ENCODE results near the gene OR2L5. TPM values are rescaled to one million over a fixed set of nuclear protein-coding genes. Genes with fewer than 3 reads are reported as not detected.

Gene OR2L5
- total RNA-seq, 1 experiment from 2014 or later, result not detected

GRCh38 chr1:248000169-248000568 lies 13.3 kb upstream of the OR2L5 start:
- no TSS peak for BruUV-seq (replicated peaks)
- Histone ChIP-seq H3K4me3 (ENCODE audit: low read depth in 2 of 2, low read length in 2 of 2) (no peak overlapping the region), H3K9me3 (ENCODE audit: control insufficient read depth, insufficient read depth, low read depth, low read length) (no peaks in the 10 kb centered on the region; the same call in 1 of the 2 replicates), H3K4me1 (ENCODE audit: control insufficient read depth, insufficient read depth, low read length) (no peaks in the 10 kb centered on the region), H3K36me3 (ENCODE audit: control insufficient read depth, insufficient read depth, low read length) (no peaks in the 10 kb centered on the region), H3K27me3 (ENCODE audit: control insufficient read depth, insufficient read depth, low read length) (no peaks in the 10 kb centered on the region), H3K27ac (ENCODE audit: low read length) (no peak overlapping the region)
- POLR2A ChIA-PET, result no interaction called here
- no peak for TF ChIP-seq TCF7L2 (IDR thresholded peaks at IDR 0.05; ENCODE audit: low read depth, low read length)
- TF ChIP-seq SIN3A (IDR thresholded peaks at IDR 0.05; ENCODE audit: borderline replicate concordance, insufficient read depth, low read depth, low read length), result no peak
- no peak for TF ChIP-seq POLR2AphosphoS5 (IDR thresholded peaks at IDR 0.05; ENCODE audit: low read depth, low read length)
- no peak for ATAC-seq
- in situ Hi-C loops (cut with HindIII; ENCODE audit: low pct_unique_long_range_greater_than_20kb, low sequenced_read_pairs) (no loop called here), intact Hi-C loops (cut with micrococcal nuclease; ENCODE audit: unreplicated experiment) (no loop called here)
- no peak for DNase-seq (ENCODE audit: low read depth, low spot score)
- CTCF ChIA-PET, result no interaction called here

GRCh38 chr1:248007778-248008177 lies 5.7 kb upstream of the OR2L5 start:
- Histone ChIP-seq H3K27me3 (ENCODE audit: control insufficient read depth, insufficient read depth, low read length) (no peaks in the 10 kb centered on the region), H3K27ac (ENCODE audit: low read length) (no peak overlapping the region), H3K36me3 (ENCODE audit: control insufficient read depth, insufficient read depth, low read length) (no peaks in the 10 kb centered on the region), H3K9me3 (ENCODE audit: control insufficient read depth, insufficient read depth, low read depth, low read length) (no peaks in the 10 kb centered on the region), H3K4me3 (ENCODE audit: low read depth in 2 of 2, low read length in 2 of 2) (no peak overlapping the region), H3K4me1 (ENCODE audit: control insufficient read depth, insufficient read depth, low read length) (no peaks in the 10 kb centered on the region)
- BruUV-seq (replicated peaks), result no TSS peak
- ATAC-seq (no peak), DNase-seq (ENCODE audit: low read depth, low spot score) (no peak)
- ChIA-PET POLR2A (no interaction called here), CTCF (no interaction called here)
- TF ChIP-seq CTCF (IDR thresholded peaks at IDR 0.05) (no peak), POLR2AphosphoS5 (IDR thresholded peaks at IDR 0.05; ENCODE audit: low read depth, low read length) (no peak), SIN3A (IDR thresholded peaks at IDR 0.05; ENCODE audit: borderline replicate concordance, insufficient read depth, low read depth, low read length) (no peak)
- intact Hi-C loops (cut with micrococcal nuclease; ENCODE audit: unreplicated experiment), result no loop called here
- in situ Hi-C loops (cut with HindIII; ENCODE audit: low pct_unique_long_range_greater_than_20kb, low sequenced_read_pairs), result no loop called here

GRCh38 chr1:248009681-248010080 lies 3.8 kb upstream of the OR2L5 start:
- no peak for TF ChIP-seq REST (IDR thresholded peaks at IDR 0.05; ENCODE audit: insufficient read depth in 1 of 2, low read depth in 2 of 2, low read length in 1 of 2)
- no peak for TF ChIP-seq SIN3A (IDR thresholded peaks at IDR 0.05; ENCODE audit: borderline replicate concordance, insufficient read depth, low read depth, low read length)
- no peak for TF ChIP-seq POLR2AphosphoS5 (IDR thresholded peaks at IDR 0.05; ENCODE audit: low read depth, low read length)
- TF ChIP-seq TCF7L2 (IDR thresholded peaks at IDR 0.05; ENCODE audit: low read depth, low read length), result no peak
- Histone ChIP-seq H3K27ac (ENCODE audit: low read length) (no peak overlapping the region), H3K4me3 (ENCODE audit: low read depth in 2 of 2, low read length in 2 of 2) (no peak overlapping the region), H3K27me3 (ENCODE audit: control insufficient read depth, insufficient read depth, low read length) (no peaks in the 10 kb centered on the region), H3K36me3 (ENCODE audit: control insufficient read depth, insufficient read depth, low read length) (no peaks in the 10 kb centered on the region), H3K9me3 (ENCODE audit: control insufficient read depth, insufficient read depth, low read depth, low read length) (peaks cover 4% of the 10 kb centered on the region; the same call in 1 of the 2 replicates), H3K4me1 (ENCODE audit: control insufficient read depth, insufficient read depth, low read length) (no peaks in the 10 kb centered on the region)
- intact Hi-C loops (cut with micrococcal nuclease; ENCODE audit: unreplicated experiment), result no loop called here
- BruUV-seq (replicated peaks), result no TSS peak
- in situ Hi-C loops (cut with HindIII; ENCODE audit: low pct_unique_long_range_greater_than_20kb, low sequenced_read_pairs), result no loop called here
- ChIA-PET CTCF (no interaction called here), POLR2A (no interaction called here)
- DNase-seq (ENCODE audit: low read depth, low spot score) (no peak), ATAC-seq (no peak)

Measured in Panc1 (cell line).